Skeletal muscle satellite cell (primary cell): Measurements from ENCODE around the gene TBC1D3H. TPM values are rescaled to one million over a fixed set of nuclear protein-coding genes. Genes with fewer than 3 reads are reported as not detected.
"Not testable (repeated sequence)": the region's sequence is repeated elsewhere in the genome, so short reads cannot be mapped to it uniquely, and the experiment has no call there.

Experiments
- H3K27me3 ChIP-seq: 2 replicates; pipeline ENCODE4 v1.7.0; 2013; ENCODE audit warnings: low read length; ENCODE audit not compliant: control insufficient read depth, insufficient read depth
- H3K36me3 ChIP-seq: 2 replicates; pipeline ENCODE4 v1.7.0; 2013; ENCODE audit warnings: mild to moderate bottlenecking, control low read depth, low read length; ENCODE audit not compliant: insufficient read depth
- H3K4me1 ChIP-seq: 2 replicates; pipeline ENCODE4 v1.7.0; 2013; ENCODE audit warnings: low read length; ENCODE audit not compliant: control insufficient read depth, insufficient read depth
- H3K4me2 ChIP-seq: 2 replicates; pipeline ENCODE4 v1.7.0; 2013; ENCODE audit warnings: mild to moderate bottlenecking, low read length
- H3K4me3 ChIP-seq: 2 replicates; pipeline ENCODE4 v1.7.0; 2013; ENCODE audit warnings: low read length
- H3K9ac ChIP-seq: 2 replicates; pipeline ENCODE4 v1.7.0; 2013; ENCODE audit warnings: mild to moderate bottlenecking, low read depth, low read length, moderate library complexity
- H3K9me3 ChIP-seq: replicated peaks from 2 replicates; pipeline ENCODE4 v1.7.0; 2013; ENCODE audit warnings: mild to moderate bottlenecking, control low read depth, low read length
- small RNA-seq: library from RNA; depleted of rRNA; stranded (forward); fragments of <200 nt; gene quantifications from one replicate; pipeline ENCODE3, GENCODE V24; 2012
- total RNA-seq: library from RNA; depleted of rRNA; stranded (reverse); fragments of >200 nt; gene quantifications from 2 replicates; pipeline ENCODE4 v1.2.3, GENCODE V29; 2012; rRNA removed

TBC1D3H gene
- total RNA-seq, result not detected in 2 replicates

GRCh38 chr17:36388385-36389245 is at the start of gene TBC1D3H:
Gene TBC1D3H (minus strand): TSS chr17:36388435. CDS start chr17:36386895, 1,540 bp downstream.
- H3K27me3 ChIP-seq, H3K4me3 ChIP-seq, H3K9me3 ChIP-seq, H3K9ac ChIP-seq, H3K4me1 ChIP-seq, H3K36me3 ChIP-seq, H3K4me2 ChIP-seq: not testable (repeated sequence)

GRCh38 chr17:36428891-36429290 is 40.7 kb upstream of the TBC1D3H start:
- not testable (repeated sequence) for H3K4me2 ChIP-seq, H3K9ac ChIP-seq, H3K36me3 ChIP-seq, H3K27me3 ChIP-seq, H3K4me3 ChIP-seq, H3K4me1 ChIP-seq, H3K9me3 ChIP-seq

- H3K4me2 ChIP-seq, H3K27me3 ChIP-seq, H3K9ac ChIP-seq, H3K4me1 ChIP-seq, H3K36me3 ChIP-seq, H3K9me3 ChIP-seq, H3K4me3 ChIP-seq: not testable (repeated sequence)
Measured at GRCh38 chr17:36415180-36415941, 27.1 kb upstream of the TBC1D3H start.

- not testable (repeated sequence) for H3K4me3 ChIP-seq, H3K36me3 ChIP-seq, H3K4me2 ChIP-seq, H3K4me1 ChIP-seq, H3K9ac ChIP-seq, H3K9me3 ChIP-seq, H3K27me3 ChIP-seq
Measured at GRCh38 chr17:36390943-36391645, 2.9 kb upstream of the TBC1D3H start.

- not testable (repeated sequence) for H3K4me3 ChIP-seq, H3K27me3 ChIP-seq, H3K9ac ChIP-seq, H3K9me3 ChIP-seq, H3K4me2 ChIP-seq, H3K36me3 ChIP-seq, H3K4me1 ChIP-seq
Measured at GRCh38 chr17:36375938-36376337, 12.3 kb downstream of the TBC1D3H start.

- not testable (repeated sequence) for H3K36me3 ChIP-seq, H3K4me3 ChIP-seq, H3K4me2 ChIP-seq, H3K9me3 ChIP-seq, H3K27me3 ChIP-seq, H3K9ac ChIP-seq, H3K4me1 ChIP-seq
Measured at GRCh38 chr17:36362496-36362895, 25.7 kb downstream of the TBC1D3H start.

Small RNAs within 50 kb of the gene (small RNA-seq; reads per million reads assigned to genes)
- gene RNU6-1192P, result not detected
